Gastrocnemius medialis (tissue), 4 donors: ENCODE results near the gene LHX5. TPM values are rescaled to one million over a fixed set of nuclear protein-coding genes. Genes with fewer than 3 reads are reported as not detected.

ENCODE experiments used
- ATAC-seq, 2 donors: fragments of 150-250 bp; one replicate each; pipeline ENCODE4 v1.9.1; 2016
- DNase-seq, 2 donors: peaks; one replicate each; pipeline ENCODE4 v3.0.0-alpha.2; 2019
- H3K27ac ChIP-seq, 4 donors: fragments of 200-600 bp; sonication (generic); 1 replicate in 1 of 4; 2 replicates in 3 of 4; pipeline ENCODE4 v1.5.1; 2016 to 2018; ENCODE audit warnings: mild to moderate bottlenecking in 2 of 4, moderate library complexity in 1 of 4
- H3K27me3 ChIP-seq, 3 donors: fragments of 200-600 bp; sonication (generic) in 2 of 3; 1 replicate in 1 of 3; 2 replicates in 2 of 3; pipeline versions ENCODE4 v1.5.1 to v1.6.0; 2016 to 2019; ENCODE audit warnings: mild to moderate bottlenecking in 1 of 3, moderate library complexity in 1 of 3
- H3K36me3 ChIP-seq, 2 donors: fragments of 200-600 bp; sonication (generic) in 1 of 2; one replicate each; pipeline ENCODE4 v1.5.1; 2017 to 2018
- H3K4me1 ChIP-seq, 2 donors: fragments of 200-600 bp; sonication (generic) in 1 of 2; one replicate each; pipeline ENCODE4 v1.5.1; 2016 to 2017; ENCODE audit warnings: mild to moderate bottlenecking in 2 of 2
- H3K4me3 ChIP-seq, 4 donors: fragments of 200-600 bp; sonication (generic) in 3 of 4; 1 replicate in 1 of 4; 2 replicates in 3 of 4; pipeline ENCODE4 v1.5.1; 2016 to 2019; ENCODE audit warnings: mild to moderate bottlenecking in 2 of 4
- H3K9me3 ChIP-seq, 3 donors: fragments of 200-600 bp; sonication (generic) in 2 of 3; 1 replicate in 1 of 3; 2 replicates in 2 of 3; pipeline ENCODE4 v1.5.1; 2016 to 2019
- CTCF ChIP-seq, 5 experiments: fragments of 450-650 bp in 3 of 5; fragments of 200-600 bp in 2 of 5; sonication (generic) in 2 of 5; IDR thresholded peaks in 4 of 5; conservative IDR thresholded peaks in 1 of 5; 1 replicate in 4 of 5; 2 replicates in 1 of 5; pipeline ENCODE4 v1.5.1; 2016 to 2019; ENCODE audit warnings: antibody characterized with exemption in 5 of 5, mild to moderate bottlenecking in 3 of 5, moderate library complexity in 3 of 5
- POLR2A ChIP-seq, 2 donors: fragments of 450-650 bp; IDR thresholded peaks; one replicate each; pipeline ENCODE4 v1.6.1; 2017; ENCODE audit warnings: antibody characterized with exemption in 2 of 2, mild to moderate bottlenecking in 2 of 2, moderate library complexity in 2 of 2
- in situ Hi-C, 4 donors: fragments of 200-750 bp; cut with MboI; loops; one replicate each; pipeline versions ENCODE4 v1.15.0 to v1.8.0; 2017; ENCODE audit warnings: low sequenced_read_pairs in 4 of 4
- intact Hi-C: fragments of 100-400 bp; cut with DNase I; formaldehyde crosslinking; loops from one replicate; pipeline ENCODE4 v1.15.1; 2023; ENCODE audit warnings: low total_unique reads
- total RNA-seq, 4 donors: library from RNA; depleted of rRNA; stranded (reverse); fragments of >200 nt; gene quantifications; one replicate each; pipeline versions ENCODE4 v1.1.0 to v1.2.3, GENCODE V29; 2016

The LHX5 gene
- total RNA-seq, result not detected

GRCh38 chr12:113471619-113472171 is at the start of gene LHX5:
TSS of gene LHX5 (minus strand) at chr12:113471871. CDS start at chr12:113471498, 373 bp downstream.
- Histone ChIP-seq H3K4me1 (peaks cover 3 to 5% of the 10 kb centered on the region in 2 donors), H3K27ac (no peak within 1 kb of the TSS), H3K4me3 (no peak within 1 kb of the TSS), H3K27me3 (peaks cover 79 to 96% (median 92%) of the 10 kb centered on the region in 3 donors), H3K36me3 (no peaks in the 10 kb centered on the region), H3K9me3 (no peaks in the 10 kb centered on the region)
- intact Hi-C loops, result no loop called here
- in situ Hi-C loops, result loop anchor here (25.0 kb wide), 1 partner anchor 441 kb away; no protein-coding TSS in a partner anchor
- ATAC-seq (no peak), DNase-seq (no peak)
- no peak for TF ChIP-seq CTCF (IDR thresholded peaks at IDR 0.05 in 4 of 5, conservative IDR thresholded peaks at IDR 0.05 in 1 of 5)

- ATAC-seq (no peak), DNase-seq (no peak)
- Histone ChIP-seq H3K27me3 (peaks cover 39 to 52% (median 50%) of the 10 kb centered on the region in 3 donors), H3K4me3 (no peak overlapping the region), H3K9me3 (no peaks in the 10 kb centered on the region), H3K27ac (no peak overlapping the region), H3K36me3 (no peaks in the 10 kb centered on the region), H3K4me1 (no peaks in the 10 kb centered on the region)
- TF ChIP-seq POLR2A (IDR thresholded peaks at IDR 0.05) (no peak), CTCF (IDR thresholded peaks at IDR 0.05 in 4 of 5, conservative IDR thresholded peaks at IDR 0.05 in 1 of 5) (no peak)
- in situ Hi-C loops (no loop called here), intact Hi-C loops (no loop called here)
Measured at GRCh38 chr12:113519464-113520307, 48.0 kb upstream of the LHX5 start.

GRCh38 chr12:113515082-113515856 is 43.6 kb upstream of the LHX5 start:
- Histone ChIP-seq H3K4me3 (no peak overlapping the region), H3K27me3 (peaks cover 42 to 62% (median 54%) of the 10 kb centered on the region in 3 donors), H3K4me1 (no peaks in the 10 kb centered on the region), H3K27ac (no peak overlapping the region), H3K9me3 (no peaks in the 10 kb centered on the region), H3K36me3 (no peaks in the 10 kb centered on the region)
- in situ Hi-C loops (no loop called here), intact Hi-C loops (no loop called here)
- DNase-seq (no peak), ATAC-seq (no peak)
- TF ChIP-seq CTCF (IDR thresholded peaks at IDR 0.05 in 4 of 5, conservative IDR thresholded peaks at IDR 0.05 in 1 of 5) (no peak), POLR2A (IDR thresholded peaks at IDR 0.05) (no peak)

GRCh38 chr12:113514602-113515001 is 42.9 kb upstream of the LHX5 start:
- TF ChIP-seq POLR2A (IDR thresholded peaks at IDR 0.05), result no peak
- TF ChIP-seq CTCF (IDR thresholded peaks at IDR 0.05 in 4 of 5, conservative IDR thresholded peaks at IDR 0.05 in 1 of 5), result no peak
- no peaks in the 10 kb centered on the region for H3K9me3 ChIP-seq
- no peak for DNase-seq
- H3K4me3 ChIP-seq, result no peak overlapping the region
- H3K27me3 ChIP-seq, result peaks cover 36 to 55% (median 53%) of the 10 kb centered on the region in 3 donors
- intact Hi-C loops (no loop called here), in situ Hi-C loops (no loop called here)
- no peak for ATAC-seq
- H3K4me1 ChIP-seq, result no peaks in the 10 kb centered on the region
- no peak overlapping the region for H3K27ac ChIP-seq
- no peaks in the 10 kb centered on the region for H3K36me3 ChIP-seq
